ENCODE measurements around the gene BCLAF1. TPM values are rescaled to one million over a fixed set of nuclear protein-coding genes. Genes with fewer than 3 reads are reported as not detected.

The BCLAF1 gene
- total and polyA plus RNA-seq, 2 donors (not counting 3 experiments of a cell fraction or from before 2014, with no cell fraction given), result 23.4 to 151 TPM

- Histone ChIP-seq H3K79me2 (ENCODE audit: control insufficient read depth, insufficient read depth, low read length) (no peaks in the 10 kb centered on the region), H3K4me1 (ENCODE audit: control insufficient read depth, extremely low read depth, insufficient read depth, low read length) (no peaks in the 10 kb centered on the region), H3K27ac (ENCODE audit: insufficient read depth, low read depth, low read length) (no peak overlapping the region), H3K9me1 (replicated peaks; ENCODE audit: control insufficient read depth, extremely low read depth, insufficient read depth, low read length) (no peaks in the 10 kb centered on the region), H3K9me3 (replicated peaks; ENCODE audit: control insufficient read depth, insufficient read depth, low read length) (no peaks in the 10 kb centered on the region), H3K27me3 (ENCODE audit: control insufficient read depth in 2 of 2, insufficient read depth in 2 of 2, low read length in 2 of 2) (no peaks in the 10 kb centered on the region), H3K36me3 (ENCODE audit: control insufficient read depth in 2 of 2, extremely low read depth in 1 of 2, insufficient read depth in 2 of 2, low read length in 2 of 2) (no peaks in the 10 kb centered on the region), H3K4me2 (ENCODE audit: insufficient read depth, low read length) (peak overlapping the region; percentile 31), H3K4me3 (replicated peaks in 1 of 3; ENCODE audit: insufficient read depth in 1 of 3, low read depth in 1 of 3, low read length in 3 of 3) (peak overlapping the region in 1 of 3 experiments; percentile 25), H2AFZ (ENCODE audit: low read depth, low read length) (peak overlapping the region; percentile 0), H4K20me1 (replicated peaks; ENCODE audit: control insufficient read depth, extremely low read depth, insufficient read depth, low read length) (no peaks in the 10 kb centered on the region), H3K9ac (replicated peaks; ENCODE audit: extremely low read depth, insufficient read depth, low read length) (peak overlapping the region; percentile 0)
- no TSS peak for BruUV-seq (replicated peaks)
- intact Hi-C loops (cut with micrococcal nuclease) (loop anchor here (1.0 to 2.0 kb wide), 7 partner anchors 91 to 775 kb away; no protein-coding TSS in a partner anchor), dilution Hi-C loops (cut with MboI; ENCODE audit: extremely low pct_ligation_motif_present, low sequenced_read_pairs) (no loop called here)
- FAIRE-seq, result peak; percentile 88
- POLR2A ChIA-PET, result interaction anchor here (0.6 kb wide), 1 partner anchor 195 kb away, joined by 7 read pairs; no protein-coding TSS in a partner anchor
- CTCF ChIA-PET, result interaction anchor here (0.6 to 3.8 kb wide), 51 partner anchors 8 to 1081 kb away, joined by 3 to 113 read pairs (median 4); partner anchors contain the start of gene PDE7B
- DNase-seq (ENCODE audit: low read depth, low spot score), result peak; percentile 67
- TF ChIP-seq CTCF (IDR thresholded peaks at IDR 0.05; ENCODE audit: extremely low read depth in 1 of 2, insufficient read depth in 1 of 2, low read depth in 1 of 2, low read length in 2 of 2) (peak; percentile 97 to 99), JUN (IDR thresholded peaks at IDR 0.05; ENCODE audit: borderline replicate concordance, insufficient read depth, insufficient read length, low read depth) (no peak)
Measured at GRCh38 chr6:136226027-136226673, 63.5 kb downstream of the BCLAF1 start.

- Histone ChIP-seq H4K20me1 (replicated peaks; ENCODE audit: control insufficient read depth, extremely low read depth, insufficient read depth, low read length) (no peaks in the 10 kb centered on the region), H3K4me3 (replicated peaks in 1 of 3; ENCODE audit: insufficient read depth in 1 of 3, low read depth in 1 of 3, low read length in 3 of 3) (no peak overlapping the region), H3K79me2 (ENCODE audit: control insufficient read depth, insufficient read depth, low read length) (no peaks in the 10 kb centered on the region), H3K4me2 (ENCODE audit: insufficient read depth, low read length) (no peak overlapping the region), H3K27me3 (ENCODE audit: control insufficient read depth in 2 of 2, insufficient read depth in 2 of 2, low read length in 2 of 2) (no peaks in the 10 kb centered on the region), H2AFZ (ENCODE audit: low read depth, low read length) (no peak overlapping the region), H3K4me1 (ENCODE audit: control insufficient read depth, extremely low read depth, insufficient read depth, low read length) (no peaks in the 10 kb centered on the region), H3K27ac (ENCODE audit: insufficient read depth, low read depth, low read length) (no peak overlapping the region), H3K36me3 (ENCODE audit: control insufficient read depth in 2 of 2, extremely low read depth in 1 of 2, insufficient read depth in 2 of 2, low read length in 2 of 2) (no peaks in the 10 kb centered on the region), H3K9me3 (replicated peaks; ENCODE audit: control insufficient read depth, insufficient read depth, low read length) (no peaks in the 10 kb centered on the region), H3K9me1 (replicated peaks; ENCODE audit: control insufficient read depth, extremely low read depth, insufficient read depth, low read length) (no peaks in the 10 kb centered on the region), H3K9ac (replicated peaks; ENCODE audit: extremely low read depth, insufficient read depth, low read length) (no peak overlapping the region)
- ChIA-PET CTCF (interaction anchor here (0.6 to 3.8 kb wide), 45 partner anchors 8 to 791 kb away, joined by 3 to 113 read pairs (median 4); partner anchors contain the start of gene PDE7B), POLR2A (no interaction called here)
- no TSS peak for BruUV-seq (replicated peaks)
- TF ChIP-seq MYC (IDR thresholded peaks at IDR 0.05; ENCODE audit: low read depth, low read length) (no peak), GATA2 (IDR thresholded peaks at IDR 0.05; ENCODE audit: insufficient read depth, insufficient read length, low read depth, low read length) (no peak), JUN (IDR thresholded peaks at IDR 0.05; ENCODE audit: borderline replicate concordance, insufficient read depth, insufficient read length, low read depth) (no peak), CTCF (IDR thresholded peaks at IDR 0.05; ENCODE audit: extremely low read depth in 1 of 2, insufficient read depth in 1 of 2, low read depth in 1 of 2, low read length in 2 of 2) (no peak), MAX (IDR thresholded peaks at IDR 0.05; ENCODE audit: insufficient read depth, insufficient read length) (no peak), EZH2 (IDR thresholded peaks at IDR 0.05; ENCODE audit: borderline replicate concordance, low read depth, low read length, severe bottlenecking) (no peak), POLR2A (IDR thresholded peaks at IDR 0.05; ENCODE audit: low read depth, low read length) (no peak), POLR2AphosphoS5 (IDR thresholded peaks at IDR 0.05; ENCODE audit: insufficient read depth, low read depth, low read length) (no peak), FOS (IDR thresholded peaks at IDR 0.05; ENCODE audit: borderline replicate concordance, insufficient read depth, low read length) (no peak)
- dilution Hi-C loops (cut with MboI; ENCODE audit: extremely low pct_ligation_motif_present, low sequenced_read_pairs), result no loop called here
- intact Hi-C loops (cut with micrococcal nuclease), result loop anchor here (1.0 kb wide), 1 partner anchor 374 kb away; the partner anchor contains the start of gene PDE7B
- no peak for FAIRE-seq
- DNase-seq (ENCODE audit: low read depth, low spot score), result no peak
Measured at GRCh38 chr6:136225496-136225895, 64.2 kb downstream of the BCLAF1 start.

Measured in endothelial cell of umbilical vein (primary cell).